HG02870 (cell line): Measurements from ENCODE around the gene TIGD1.
"Not testable (repeated sequence)": the region's sequence is repeated elsewhere in the genome, so short reads cannot be mapped to it uniquely, and the experiment has no call there.

ENCODE experiments used
- ATAC-seq: cut with Tn5 transposase; IDR thresholded peaks from one replicate; pipeline ENCODE4 v1.9.1; 2021; ENCODE audit warnings: mild to moderate bottlenecking, moderate library complexity; ENCODE audit not compliant: unreplicated experiment

Gene TIGD1

DNA sequence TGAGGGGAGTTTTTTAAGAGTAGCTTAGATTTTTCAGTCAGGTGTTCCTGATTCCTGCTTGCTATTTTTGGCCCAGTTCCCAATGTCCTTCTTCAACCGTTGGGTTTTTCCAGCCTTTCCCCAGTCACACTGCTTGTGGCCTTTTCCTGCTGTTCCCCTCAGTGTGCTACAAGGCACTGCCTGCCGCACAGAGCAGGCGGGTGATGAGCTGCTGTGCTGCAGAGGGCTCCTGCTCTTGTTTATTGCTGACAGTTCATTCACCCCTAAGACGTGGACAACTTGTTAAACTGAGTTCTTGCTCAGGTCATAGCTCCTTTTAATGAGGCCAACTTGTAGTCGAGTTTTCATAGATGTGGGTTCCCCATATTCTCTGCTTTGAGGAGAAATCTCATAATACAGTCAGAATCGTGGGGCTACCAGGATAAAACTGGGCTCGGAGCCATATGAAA lies 20.7 kb upstream of the TIGD1 start:
- ATAC-seq = no peak

DNA sequence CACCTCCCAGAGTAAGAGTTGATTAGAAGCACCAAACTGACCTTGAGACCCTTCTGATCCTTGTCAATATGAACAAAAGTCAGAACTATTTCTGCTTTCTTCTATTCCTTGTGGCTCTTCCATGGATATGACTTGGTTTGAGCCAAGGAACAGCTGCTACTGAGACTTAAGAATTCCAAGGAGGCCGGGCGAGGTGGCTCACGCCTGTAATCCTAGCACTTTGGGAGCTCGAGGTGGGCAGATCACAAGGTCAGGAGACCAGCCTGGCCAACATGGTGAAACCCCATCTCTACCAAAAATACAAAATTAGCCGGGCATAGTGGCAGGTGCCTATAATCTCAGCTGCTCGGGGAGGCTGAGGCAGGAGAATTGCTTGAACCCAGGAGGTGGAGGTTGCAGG lies 20.1 kb upstream of the TIGD1 start:
- not testable (repeated sequence) for ATAC-seq

DNA sequence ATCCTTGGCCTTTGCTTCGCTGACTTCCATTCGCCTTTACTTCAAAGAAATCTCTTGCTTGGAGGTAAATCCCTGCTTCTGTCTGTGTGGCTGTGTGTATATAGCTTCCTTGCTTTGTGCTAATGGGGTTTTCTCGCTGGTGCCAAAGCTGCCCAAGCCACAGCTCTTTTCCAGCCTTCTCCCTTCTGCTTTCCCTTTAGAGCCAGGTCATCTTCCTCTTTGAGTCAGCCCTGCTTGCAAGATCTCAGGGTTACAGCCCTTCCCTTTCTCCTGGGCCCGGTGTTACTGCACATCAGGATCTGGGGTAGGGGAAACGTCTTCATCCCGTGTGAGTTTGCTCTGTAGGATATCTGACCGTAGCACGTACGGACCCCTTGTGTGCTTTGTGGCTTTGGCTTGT lies 19.2 kb upstream of the TIGD1 start:
- no peak for ATAC-seq

DNA sequence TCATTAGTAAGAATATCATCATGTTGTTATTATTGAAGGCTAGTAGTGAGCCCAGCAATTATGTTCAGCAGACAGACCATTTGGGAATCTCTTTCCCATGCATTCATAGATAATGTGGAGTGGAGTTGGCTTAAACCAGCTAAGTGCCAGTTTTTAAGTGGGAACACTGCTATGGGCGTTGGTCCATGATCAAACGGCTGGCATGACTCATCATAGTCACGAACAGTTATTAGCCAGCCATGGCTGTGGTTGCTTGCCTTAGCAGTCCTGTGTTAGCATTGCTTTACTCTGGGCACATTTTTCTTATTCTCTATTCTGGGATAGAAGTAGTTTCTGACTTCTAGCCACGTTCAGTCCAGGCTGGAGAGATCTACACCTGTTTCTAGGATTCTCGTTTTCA lies 17.8 kb upstream of the TIGD1 start:
- no peak for ATAC-seq

DNA sequence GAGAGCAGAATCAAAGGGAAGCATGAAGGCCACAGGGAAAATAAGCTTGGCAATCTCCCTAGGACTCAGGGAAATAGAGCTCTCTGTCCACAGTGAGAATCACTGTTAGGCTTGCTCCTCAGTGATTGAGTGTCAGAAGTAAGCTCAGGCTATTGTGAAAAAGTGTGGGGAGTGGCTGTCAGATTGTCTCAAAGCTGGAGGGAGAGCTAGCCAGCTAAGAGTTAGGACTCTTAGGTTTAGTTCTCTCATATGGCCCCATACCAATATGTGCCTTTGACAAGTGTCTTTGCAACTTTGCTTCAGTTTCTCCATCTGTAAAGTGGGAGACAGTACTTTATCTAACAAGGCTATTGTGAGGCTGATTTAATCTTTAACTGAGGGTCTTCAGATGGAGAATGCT lies 17.4 kb upstream of the TIGD1 start:
- no peak for ATAC-seq

DNA sequence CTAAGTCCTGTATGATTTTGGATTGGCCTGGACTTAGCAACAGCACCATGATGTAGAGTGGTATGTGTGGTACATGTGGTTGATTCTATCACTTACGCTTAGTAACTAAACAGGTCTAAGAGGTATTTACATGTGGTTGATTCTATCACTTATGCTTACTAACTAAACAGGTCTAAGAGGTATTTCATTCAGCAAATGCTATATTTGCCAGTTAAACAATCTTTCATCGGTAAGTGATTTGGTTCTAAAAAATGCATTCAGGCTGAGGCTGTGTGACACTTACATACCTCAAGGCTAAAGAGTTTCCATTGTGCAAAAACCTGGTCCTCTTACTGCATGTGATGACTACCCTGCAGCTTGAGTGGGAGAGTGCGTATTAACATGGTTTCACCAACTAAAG lies 13.2 kb upstream of the TIGD1 start:
- ATAC-seq = no peak

DNA sequence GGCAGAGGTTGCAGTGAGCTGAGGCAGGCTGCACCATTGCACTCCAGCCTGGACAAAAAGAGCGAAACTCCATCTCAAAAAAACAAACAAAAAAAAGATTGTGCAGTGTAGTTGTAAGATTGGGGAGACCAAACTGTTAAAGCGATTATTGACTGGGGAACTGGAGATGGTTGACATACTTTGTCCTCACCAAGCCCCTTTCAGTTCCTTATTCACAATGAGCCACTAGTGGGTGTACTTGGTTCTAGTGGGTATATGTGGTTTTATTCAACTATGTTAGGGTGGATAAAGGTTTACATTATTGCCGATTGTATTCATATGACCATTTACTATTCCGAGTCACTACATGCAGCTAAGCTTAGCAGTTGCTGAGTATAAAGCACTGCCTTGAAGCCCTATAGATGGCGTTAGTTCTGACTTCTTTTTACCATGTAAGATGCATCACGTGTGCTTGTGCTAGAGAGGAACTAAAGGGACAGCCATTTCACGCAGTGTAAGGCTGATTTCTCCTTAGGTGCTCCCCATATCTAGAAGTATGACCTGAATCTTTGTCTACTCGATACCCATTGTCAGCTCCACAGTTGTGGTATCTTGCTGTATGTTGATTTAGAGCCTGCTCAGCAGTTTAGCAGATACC lies 12.3 kb upstream of the TIGD1 start:
- no peak for ATAC-seq

DNA sequence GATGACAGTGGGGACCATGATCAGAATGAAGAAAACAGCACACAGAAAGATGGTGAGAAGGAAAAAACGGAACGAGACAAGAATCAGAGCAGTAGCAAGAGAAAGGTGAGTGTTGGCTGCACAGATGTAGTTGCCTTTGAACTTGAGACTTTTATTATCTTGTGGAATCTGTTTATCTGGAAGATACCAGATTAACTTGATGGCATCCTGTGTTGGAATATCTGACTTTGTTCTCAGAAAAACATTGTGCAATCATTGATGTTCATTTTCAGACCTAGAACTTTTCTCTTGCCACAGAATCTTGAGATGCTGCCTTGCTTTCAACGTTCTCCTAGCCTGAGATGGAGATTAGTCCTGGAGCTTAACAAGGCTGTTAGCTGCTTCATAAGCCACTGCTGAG lies 6.1 kb upstream of the TIGD1 start:
- no peak for ATAC-seq

DNA sequence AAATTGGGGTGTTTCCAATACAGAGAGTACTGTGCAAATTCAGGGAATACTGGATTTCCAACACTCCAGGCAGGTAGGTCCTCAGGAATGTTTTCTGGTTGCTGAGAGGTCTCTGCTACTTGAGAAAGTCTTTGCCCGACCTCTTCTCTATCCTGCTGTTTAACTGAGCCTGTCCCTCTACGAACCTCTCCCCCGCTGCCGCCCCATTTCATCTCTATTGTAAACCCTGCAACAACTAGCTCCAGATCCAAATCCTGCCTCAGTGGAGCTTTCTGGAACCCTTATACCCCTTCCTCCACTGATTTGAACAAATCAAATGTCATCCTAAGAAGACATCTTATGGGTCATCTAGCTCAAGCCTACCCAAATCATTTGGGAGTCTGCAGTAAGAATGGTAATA lies 1.4 kb upstream of the TIGD1 start:
- ATAC-seq = no peak

DNA sequence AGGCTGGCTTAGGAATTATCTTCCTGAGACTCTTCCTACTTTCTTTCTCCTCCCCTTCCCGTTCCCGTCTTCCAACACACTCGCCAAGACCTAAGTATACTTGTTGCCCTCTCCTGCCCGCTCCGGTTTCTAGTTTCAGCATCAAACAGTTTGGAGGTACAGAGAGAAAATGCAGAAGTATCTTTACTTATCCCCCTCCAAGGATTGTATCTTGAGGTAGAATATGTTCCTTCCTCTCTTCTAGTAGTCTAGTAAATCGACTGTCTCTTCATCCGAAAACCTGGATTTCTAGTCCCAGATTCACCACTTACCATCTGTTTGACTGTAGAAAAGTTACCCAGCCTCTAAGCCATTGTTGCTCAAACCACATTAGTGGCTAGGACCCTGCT lies 887 bp upstream of the TIGD1 start:
- ATAC-seq = no peak

DNA sequence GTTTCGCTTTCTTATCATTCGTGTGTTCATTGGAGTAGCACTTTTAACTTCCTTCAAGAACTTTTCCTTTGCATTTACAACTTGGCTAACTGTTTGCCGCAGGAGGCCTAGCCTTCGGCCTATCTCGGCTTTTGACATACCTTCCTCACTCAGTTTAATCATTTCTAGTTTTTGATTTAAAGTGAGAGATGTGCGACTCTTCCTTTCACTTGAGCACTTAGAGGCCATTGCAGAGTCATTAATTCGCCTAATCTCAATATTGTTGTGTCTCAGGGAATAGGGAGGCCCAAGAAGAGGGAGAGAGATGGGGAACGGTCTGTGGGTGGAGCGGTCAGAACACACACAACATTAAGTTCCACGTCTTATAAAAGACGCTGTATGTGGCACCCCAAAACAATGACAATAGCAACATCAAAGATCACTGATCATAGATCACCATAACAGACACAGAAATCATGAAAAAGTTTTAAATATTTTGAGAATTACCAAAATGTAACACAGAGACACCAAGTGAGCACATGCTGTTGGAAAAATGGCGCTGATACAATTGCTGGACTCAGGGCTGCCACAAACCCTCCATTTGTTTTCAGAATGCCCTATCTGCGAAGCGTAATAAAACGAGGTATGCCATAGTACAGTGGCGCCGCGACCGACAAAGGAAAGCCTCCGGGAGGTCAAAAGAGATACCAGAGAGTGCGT lies 553 bp downstream of the TIGD1 start:
- ATAC-seq = no peak

DNA sequence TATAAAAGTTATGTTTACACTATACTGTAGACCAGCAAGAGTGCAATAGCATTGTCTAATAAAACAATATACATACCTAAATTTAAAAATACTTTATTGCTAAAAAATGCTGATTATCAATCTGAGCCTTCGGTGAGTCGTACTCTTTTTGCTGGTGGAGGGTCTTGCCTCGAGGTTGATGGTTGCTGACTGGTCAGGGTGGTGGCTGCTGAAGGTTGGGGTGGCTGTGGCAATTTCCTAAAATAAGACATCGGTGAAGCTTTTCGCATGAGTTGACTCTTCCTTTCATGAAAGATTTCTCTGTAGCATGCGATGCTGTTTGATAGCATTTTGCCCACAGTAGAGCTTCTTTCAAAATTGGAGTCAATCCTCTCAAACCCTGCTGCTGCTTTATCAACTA lies 2.4 kb downstream of the TIGD1 start:
- no peak for ATAC-seq

DNA sequence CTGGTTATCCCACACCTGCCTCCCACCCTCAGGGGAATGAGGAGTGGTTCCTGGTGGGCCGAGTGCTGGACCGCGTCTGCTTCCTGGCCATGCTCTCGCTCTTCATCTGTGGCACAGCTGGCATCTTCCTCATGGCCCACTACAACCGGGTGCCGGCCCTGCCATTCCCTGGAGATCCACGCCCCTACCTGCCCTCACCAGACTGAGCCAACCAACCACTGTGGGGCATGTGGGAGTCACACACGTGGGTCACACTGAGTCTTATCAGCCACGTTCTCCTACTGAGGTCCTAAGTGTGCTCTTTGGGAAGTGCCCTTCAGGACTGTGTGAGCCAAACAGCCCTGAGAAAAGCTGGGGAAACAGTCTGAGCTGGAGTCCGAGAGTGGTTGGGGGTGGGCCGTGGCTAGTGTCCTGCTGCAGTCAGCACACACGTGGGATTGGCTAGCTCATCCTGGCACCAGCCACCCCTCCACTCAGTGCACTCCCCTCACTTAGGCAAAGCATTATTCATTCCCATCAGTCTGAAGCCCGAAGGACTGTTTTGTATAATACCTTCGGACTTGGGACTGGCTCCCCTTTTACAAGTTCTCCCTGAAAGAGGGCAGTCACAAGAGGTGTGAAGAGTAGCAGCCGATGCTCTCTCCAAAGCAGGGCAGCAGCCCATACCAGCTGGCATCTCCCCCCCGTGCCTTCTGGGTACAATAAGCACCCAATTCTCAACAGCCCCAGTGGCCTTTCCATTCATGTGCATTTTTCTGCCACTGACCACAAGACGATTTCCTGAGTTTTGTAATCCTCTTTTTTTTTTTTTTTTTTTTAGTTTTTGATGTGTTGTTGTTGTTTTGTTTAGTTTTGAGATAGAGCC lies 4.6 kb downstream of the TIGD1 start:
- ATAC-seq = no peak

DNA sequence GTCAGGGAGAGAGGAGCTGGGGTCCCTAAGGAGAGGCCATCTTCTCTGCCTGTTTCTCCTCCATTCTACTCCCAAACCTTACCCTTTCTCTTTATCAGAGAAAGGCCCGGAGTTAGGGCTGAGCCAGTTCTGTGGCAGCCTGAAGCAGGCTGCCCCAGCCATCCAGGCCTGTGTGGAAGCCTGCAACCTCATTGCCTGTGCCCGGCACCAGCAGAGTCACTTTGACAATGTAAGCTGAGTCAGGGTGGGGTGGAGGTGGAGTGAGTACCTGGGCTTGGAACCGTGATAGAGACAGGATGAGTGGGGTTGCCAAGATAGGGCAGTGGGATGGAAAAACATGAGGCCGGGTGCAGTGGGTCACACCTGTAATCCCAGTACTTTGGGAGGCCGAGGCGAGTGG lies 5.7 kb downstream of the TIGD1 start:
- no peak for ATAC-seq

DNA sequence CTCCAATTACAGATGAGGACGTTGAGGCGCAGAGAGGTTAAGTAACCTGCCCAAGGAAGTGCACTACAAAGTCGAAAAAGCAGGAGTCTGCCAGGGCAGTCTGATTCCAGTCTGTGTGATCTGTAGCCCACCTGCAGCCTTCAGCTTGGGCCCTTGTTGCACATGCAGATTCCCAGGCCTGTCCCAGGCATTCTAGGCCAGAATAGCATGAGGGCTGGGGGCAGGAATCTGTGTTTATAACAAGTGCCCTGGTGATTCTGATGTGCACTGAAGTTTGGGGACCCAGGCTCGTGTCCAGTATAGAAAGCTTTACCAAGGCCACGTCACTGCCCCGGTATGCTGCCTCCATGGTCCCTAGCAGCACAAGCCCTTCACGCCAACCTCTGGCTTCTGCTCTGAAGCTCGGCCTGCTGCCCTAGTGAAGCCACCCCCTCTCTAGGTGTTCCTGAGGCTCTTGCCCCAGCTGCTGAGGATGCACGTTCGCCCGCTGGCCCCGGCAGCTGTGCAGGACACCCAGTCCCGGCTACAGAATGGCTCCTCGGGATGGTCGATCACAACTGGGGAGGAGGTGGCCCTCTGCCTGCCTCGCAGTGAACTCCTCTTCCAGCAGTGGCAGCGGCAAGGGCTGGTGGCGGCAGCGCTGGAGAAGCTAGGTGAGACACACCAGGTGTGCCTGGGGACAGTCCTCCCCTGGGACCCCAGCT lies 6.3 kb downstream of the TIGD1 start:
- no peak for ATAC-seq

DNA sequence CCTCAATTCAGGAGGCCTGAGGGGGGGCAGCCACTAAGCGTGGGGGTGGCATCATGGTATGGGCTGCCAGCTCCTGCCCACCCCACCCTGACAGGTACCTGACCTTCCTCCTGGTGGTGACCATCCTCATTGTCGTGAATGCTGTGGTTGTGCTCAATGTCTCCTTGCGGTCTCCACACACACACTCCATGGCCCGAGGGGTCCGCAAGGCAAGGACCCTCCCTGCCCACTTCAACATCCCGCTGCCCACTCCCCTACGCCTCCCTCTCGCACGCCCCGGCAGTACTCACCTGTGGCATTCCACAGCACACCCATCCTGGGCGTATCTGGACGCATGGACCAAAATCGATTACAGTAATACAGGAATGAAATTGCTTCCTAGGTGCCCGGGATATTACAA lies 6.9 kb downstream of the TIGD1 start:
- no peak for ATAC-seq

DNA sequence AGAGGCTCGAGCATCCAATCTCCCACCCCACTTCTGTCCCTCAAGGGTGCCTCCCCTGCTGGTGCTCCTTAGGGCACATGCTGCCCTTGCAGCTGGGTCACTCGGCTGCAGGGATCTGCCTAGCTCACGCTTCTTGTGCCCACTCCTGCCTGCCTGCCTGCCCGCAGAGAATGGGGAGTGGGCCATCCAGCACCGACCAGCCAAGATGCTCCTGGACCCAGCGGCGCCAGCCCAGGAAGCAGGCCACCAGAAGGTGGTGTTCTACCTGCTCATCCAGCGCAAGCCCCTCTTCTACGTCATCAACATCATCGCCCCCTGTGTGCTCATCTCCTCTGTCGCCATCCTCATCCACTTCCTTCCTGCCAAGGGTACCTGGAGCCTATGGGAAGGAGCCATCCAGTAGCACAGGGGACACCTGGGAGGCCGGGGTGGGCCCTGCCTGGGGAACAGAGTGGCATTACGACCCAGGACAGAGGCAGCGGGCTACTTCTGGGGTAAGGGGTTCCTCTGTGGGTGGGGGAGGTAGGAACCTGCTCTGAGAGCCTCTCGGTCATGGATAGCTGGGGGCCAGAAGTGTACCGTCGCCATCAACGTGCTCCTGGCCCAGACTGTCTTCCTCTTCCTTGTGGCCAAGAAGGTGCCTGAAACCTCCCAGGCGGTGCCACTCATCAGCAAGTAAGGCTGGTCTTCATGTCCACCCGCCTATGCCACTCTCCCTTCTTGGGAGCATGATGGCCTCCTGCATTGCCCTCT lies 7.5 kb downstream of the TIGD1 start:
- no peak for ATAC-seq

DNA sequence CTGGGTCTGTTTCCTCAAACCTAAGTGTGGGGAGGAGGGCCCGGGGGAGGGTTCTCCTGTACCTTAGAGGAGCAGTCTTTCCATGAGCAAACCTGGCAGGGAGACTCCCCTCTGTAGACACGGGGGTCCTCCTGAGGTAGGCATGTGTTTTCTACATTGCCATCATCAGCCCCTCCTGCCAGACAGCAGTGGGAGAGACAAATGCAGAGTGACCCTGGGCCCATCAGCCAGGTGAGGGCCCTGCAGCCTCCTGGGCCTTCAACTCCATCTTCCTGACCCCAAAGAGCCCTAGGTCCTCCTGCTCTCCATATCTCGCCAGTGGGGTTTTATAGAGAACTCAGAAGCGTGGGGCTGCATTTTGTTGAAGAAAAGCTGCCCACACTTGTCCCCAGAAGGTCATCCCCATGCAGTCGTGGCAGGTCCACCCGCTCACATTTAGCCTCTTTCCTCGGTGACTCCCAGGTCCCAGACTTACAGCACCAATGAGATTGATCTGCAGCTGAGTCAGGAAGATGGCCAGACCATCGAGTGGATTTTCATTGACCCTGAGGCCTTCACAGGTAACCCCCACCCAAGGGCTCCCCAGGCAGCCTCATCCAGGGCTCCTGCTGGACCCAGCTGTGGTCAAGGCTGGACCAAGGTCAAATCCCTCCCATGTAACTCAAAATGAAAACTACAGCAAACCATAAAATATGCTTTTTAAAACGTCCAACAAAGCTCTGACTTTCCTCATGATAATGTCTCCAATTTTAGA lies 8.2 kb downstream of the TIGD1 start:
- no peak for ATAC-seq

DNA sequence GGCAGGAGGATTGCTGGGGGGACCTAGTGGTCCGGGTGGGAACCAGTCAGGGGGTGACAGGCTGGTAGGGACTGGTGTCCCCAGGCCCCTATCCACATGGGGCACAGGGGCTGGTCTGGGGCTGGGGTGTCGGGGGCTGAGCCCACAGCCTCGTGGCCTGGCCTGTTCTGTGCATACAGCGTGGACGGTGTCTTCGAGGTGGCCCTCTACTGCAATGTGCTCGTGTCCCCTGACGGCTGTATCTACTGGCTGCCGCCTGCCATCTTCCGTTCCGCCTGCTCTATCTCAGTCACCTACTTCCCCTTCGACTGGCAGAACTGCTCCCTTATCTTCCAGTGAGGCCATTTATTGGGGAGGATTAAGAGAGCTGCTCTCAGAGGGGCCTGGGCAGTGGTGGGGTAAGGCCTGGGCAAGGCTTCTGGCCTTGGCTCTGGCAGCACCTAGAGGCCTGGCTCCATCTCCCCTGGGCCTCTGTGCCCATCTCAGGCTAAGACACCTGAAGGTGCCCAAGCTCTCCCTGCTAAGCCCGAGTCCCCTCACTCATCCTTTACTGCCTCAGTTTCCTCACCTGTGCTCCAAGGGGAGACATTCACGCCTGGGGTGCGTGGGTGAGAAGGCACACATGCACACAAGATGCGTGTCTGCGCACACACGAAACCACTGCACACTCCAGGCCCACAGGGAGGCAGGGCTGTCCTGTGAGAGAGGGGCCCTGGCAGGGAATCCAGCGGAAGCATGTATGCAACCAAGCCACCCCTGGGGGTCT lies 9.0 kb downstream of the TIGD1 start:
- no peak for ATAC-seq
